Ovary (tissue), 9 donors: ENCODE results near the gene NUP37. TPM values are rescaled to one million over a fixed set of nuclear protein-coding genes. Genes with fewer than 3 reads are reported as not detected.

Experiments used
- DNase-seq, 5 donors: peaks; one replicate each; pipeline ENCODE4 v3.0.0-alpha.2; 2019 to 2020
- H3K27ac ChIP-seq, 2 donors: fragments of 200-600 bp; one replicate each; pipeline versions ENCODE4 v1.5.1 to v1.8.0; 2019 to 2022
- H3K27me3 ChIP-seq: fragments of 200-600 bp; one replicate; pipeline ENCODE4 v1.8.0; 2022
- H3K36me3 ChIP-seq: fragments of 200-600 bp; sonication (generic); one replicate; pipeline ENCODE4 v1.5.1; 2019
- H3K4me1 ChIP-seq: one replicate; pipeline ENCODE4 v1.8.1; 2013; ENCODE audit warnings: mild to moderate bottlenecking, moderate library complexity; ENCODE audit not compliant: insufficient read depth
- H3K4me3 ChIP-seq: fragments of 200-600 bp; sonication (generic); one replicate; pipeline ENCODE4 v1.5.1; 2017
- H3K9me3 ChIP-seq, 2 donors: fragments of 200-600 bp in 1 of 2; sonication (generic) in 1 of 2; one replicate each; pipeline versions ENCODE4 v1.5.1 to v1.8.1; 2013 to 2019; ENCODE audit warnings: mild to moderate bottlenecking in 1 of 2, moderate library complexity in 1 of 2
- CTCF ChIP-seq, 3 donors: fragments of 450-650 bp in 2 of 3; fragments of 200-600 bp in 1 of 3; IDR thresholded peaks; one replicate each; pipeline versions ENCODE4 v1.5.1 to v1.8.0; 2016 to 2022; ENCODE audit warnings: antibody characterized with exemption in 3 of 3, mild to moderate bottlenecking in 1 of 3
- EP300 ChIP-seq: sonication (generic); formaldehyde crosslinking; IDR thresholded peaks from one replicate; pipeline ENCODE4 v1.6.1; 2017; ENCODE audit warnings: antibody characterized with exemption
- POLR2A ChIP-seq: fragments of 450-650 bp; IDR thresholded peaks from one replicate; pipeline ENCODE4 v1.6.1; 2017; ENCODE audit warnings: antibody characterized with exemption, mild to moderate bottlenecking, moderate library complexity
- WGBS, 3 donors: extraction: QIAGEN DNeasy Blood & Tissue Kit in 1 of 3; methylation state at CpG; one replicate each; pipeline versions ENCODE4 v1.1.5 to v1.1.7; 2013 to 2017; 5-methylcytosine and 5-hydroxymethylcytosine counted together
- intact Hi-C, 4 donors: fragments of 100-400 bp; cut with DNase I; formaldehyde crosslinking; loops; one replicate each; pipeline versions ENCODE4 v1.11.0 to v1.15.1; 2022 to 2023
- polyA plus RNA-seq, 2 donors: library from polyadenylated mRNA; stranded (reverse); fragments of 200-250 nt in 1 of 2; fragments of 350-450 nt in 1 of 2; fragmentation: Illumina TruSeq in 1 of 2; extraction: RNeasy Lipid Tissue Mini Kit (QIAGEN cat#74804) in 1 of 2; gene quantifications; one replicate each; pipeline ENCODE4 v1.2.3, GENCODE V29; 2013 to 2014
- total RNA-seq, 7 donors: library from RNA; depleted of rRNA in 2 of 7; stranded (reverse); fragments of >200 nt in 2 of 7; fragmentation: NEBNext Ultra II Directional in 3 of 7; extraction: Animal tissue kit (Norgen Biotek cat#: 25700) in 3 of 7; gene quantifications; one replicate each; pipeline versions ENCODE4 v1.1.0 to v1.2.4, GENCODE V29; 2016 to 2023
- donor health status: DM: no; HTN: no; CAD: no; lungs with moderate emphysema.
- donor health status: DM: no; HTN: no; CAD: no.
- donor health status: Bipolar disorder and iron deficiency.
- donor health status: DM: yes; HTN: yes; CAD: no.
- donor health status: DM: no; HTN: no; CAD: no.
- donor health status: DM: yes; HTN: yes; CAD: no.

NUP37 gene
- total and polyA plus RNA-seq, 9 donors: 12.5 to 22.5 (median 16.2) TPM

GRCh38 chr12:102059343-102059742 lies 60.6 kb downstream of the NUP37 start:
- no peak overlapping the region for H3K4me3 ChIP-seq
- intact Hi-C loops: no loop called here
- no peak for DNase-seq

GRCh38 chr12:102054345-102054744 lies 65.6 kb downstream of the NUP37 start:
- Histone ChIP-seq H3K27ac (no peak overlapping the region), H3K4me3 (no peak overlapping the region), H3K27me3 (no peaks in the 10 kb centered on the region), H3K4me1 (no peaks in the 10 kb centered on the region), H3K9me3 (no peaks in the 10 kb centered on the region), H3K36me3 (no peaks in the 10 kb centered on the region)
- no peak for DNase-seq
- intact Hi-C loops: no loop called here
- TF ChIP-seq CTCF (IDR thresholded peaks at IDR 0.05) (no peak), EP300 (no peak), POLR2A (no peak)
- 94 to 97% (median 96%) methylated on average over 4 of the region's 4 CpGs for WGBS, 3 donors

More at GRCh38 chr12:102059343-102059742, 60.6 kb downstream of the NUP37 start:
- Histone ChIP-seq H3K9me3 (no peaks in the 10 kb centered on the region), H3K27me3 (no peaks in the 10 kb centered on the region), H3K27ac (no peak overlapping the region), H3K36me3 (no peaks in the 10 kb centered on the region), H3K4me1 (no peaks in the 10 kb centered on the region)
- no peak for TF ChIP-seq POLR2A

- Histone ChIP-seq H3K27me3 (no peaks in the 10 kb centered on the region), H3K4me1 (no peaks in the 10 kb centered on the region), H3K36me3 (no peaks in the 10 kb centered on the region), H3K4me3 (no peak overlapping the region), H3K27ac (no peak overlapping the region), H3K9me3 (no peaks in the 10 kb centered on the region)
- TF ChIP-seq POLR2A (no peak), CTCF (IDR thresholded peaks at IDR 0.05) (no peak), EP300 (no peak)
- intact Hi-C loops: no loop called here
- DNase-seq: peak in 1 of 5 donors; percentile 15
These were observed 66.9 kb downstream of the NUP37 start for GRCh38 chr12:102053062-102053349.

GRCh38 chr12:102052192-102053061 lies 67.5 kb downstream of the NUP37 start:
- H3K9me3 ChIP-seq: no peaks in the 10 kb centered on the region
- H3K27me3 ChIP-seq: no peaks in the 10 kb centered on the region
- TF ChIP-seq POLR2A (no peak), EP300 (no peak), CTCF (IDR thresholded peaks at IDR 0.05) (no peak)
- 90 to 98% (median 97%) methylated on average over 3 to 4 of the region's 4 CpGs for WGBS, 3 donors
- no peak overlapping the region for H3K27ac ChIP-seq
- H3K4me3 ChIP-seq: no peak overlapping the region
- DNase-seq: no peak
- H3K36me3 ChIP-seq: no peaks in the 10 kb centered on the region
- intact Hi-C loops: no loop called here
- no peaks in the 10 kb centered on the region for H3K4me1 ChIP-seq

GRCh38 chr12:102051431-102051965 lies 68.4 kb downstream of the NUP37 start:
- H3K27me3 ChIP-seq: no peaks in the 10 kb centered on the region
- TF ChIP-seq CTCF (IDR thresholded peaks at IDR 0.05): no peak
- no peak for DNase-seq
- H3K4me3 ChIP-seq: no peak overlapping the region
- WGBS, 3 donors: 95 to 98% (median 97%) methylated on average over 1 of the region's 1 CpG
- intact Hi-C loops: no loop called here
- H3K9me3 ChIP-seq: no peaks in the 10 kb centered on the region
- H3K27ac ChIP-seq: no peak overlapping the region
- H3K4me1 ChIP-seq: no peaks in the 10 kb centered on the region
- no peaks in the 10 kb centered on the region for H3K36me3 ChIP-seq
